DMS79 treated with DMSO at 0.1 percent for 48 hours (cell line): ENCODE results near the gene TCTN1.
"Not testable (repeated sequence)": the region's sequence is repeated elsewhere in the genome, so short reads cannot be mapped to it uniquely, and the experiment has no call there.

Experiments
- DNase-seq: peaks from one replicate; lab custom pipeline; 2025; lab: John Stamatoyannopoulos, UW

TCTN1 gene

DNA sequence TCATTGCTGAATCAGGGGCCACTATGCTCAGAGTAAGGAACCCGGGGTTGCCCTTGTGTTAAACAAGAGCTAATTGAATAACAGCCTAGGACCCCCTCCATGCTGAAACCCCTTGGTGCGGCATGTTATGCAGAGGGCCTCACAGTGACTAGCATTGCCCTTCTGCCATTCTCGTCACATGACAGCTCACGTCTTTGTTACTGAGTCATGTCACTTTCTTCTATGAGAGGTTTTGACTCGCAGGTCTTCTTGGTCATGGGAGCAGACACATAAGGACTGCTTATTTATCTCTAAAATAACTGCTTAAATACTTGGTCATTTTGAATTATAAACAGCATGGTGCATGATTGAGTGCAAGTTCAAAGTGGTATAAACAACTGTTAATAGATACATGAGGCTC is 24.9 kb downstream of the TCTN1 start:
- no peak for DNase-seq

- DNase-seq = no peak
Measured at GRCh38 chr12:110639336-110640141, 25.6 kb downstream of the TCTN1 start.

GRCh38 chr12:110640275-110641025 is 26.5 kb downstream of the TCTN1 start:
- DNase-seq = no peak

DNA sequence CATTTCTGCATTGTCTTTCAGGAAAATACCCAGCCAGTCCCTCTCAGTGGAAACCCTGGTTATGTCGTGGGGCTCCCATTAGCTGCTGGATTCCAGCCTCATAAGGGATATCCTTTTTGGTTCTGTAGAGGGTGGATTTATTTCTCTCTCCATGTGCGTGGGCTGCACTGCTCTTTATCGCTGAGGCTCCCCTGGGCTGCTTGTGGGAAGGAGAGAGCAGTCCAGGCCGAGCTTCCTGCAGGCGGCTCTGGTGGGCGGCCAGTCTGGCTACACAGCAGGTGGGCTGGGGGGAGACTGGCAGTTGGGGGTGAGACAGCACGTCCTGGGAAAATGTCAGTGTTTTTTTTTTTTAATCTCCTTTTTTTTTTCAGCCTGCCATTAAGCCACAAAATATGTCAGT is 27.6 kb downstream of the TCTN1 start:
- no peak for DNase-seq

GRCh38 chr12:110647631-110648040 is 33.7 kb downstream of the TCTN1 start:
- no peak for DNase-seq

DNA sequence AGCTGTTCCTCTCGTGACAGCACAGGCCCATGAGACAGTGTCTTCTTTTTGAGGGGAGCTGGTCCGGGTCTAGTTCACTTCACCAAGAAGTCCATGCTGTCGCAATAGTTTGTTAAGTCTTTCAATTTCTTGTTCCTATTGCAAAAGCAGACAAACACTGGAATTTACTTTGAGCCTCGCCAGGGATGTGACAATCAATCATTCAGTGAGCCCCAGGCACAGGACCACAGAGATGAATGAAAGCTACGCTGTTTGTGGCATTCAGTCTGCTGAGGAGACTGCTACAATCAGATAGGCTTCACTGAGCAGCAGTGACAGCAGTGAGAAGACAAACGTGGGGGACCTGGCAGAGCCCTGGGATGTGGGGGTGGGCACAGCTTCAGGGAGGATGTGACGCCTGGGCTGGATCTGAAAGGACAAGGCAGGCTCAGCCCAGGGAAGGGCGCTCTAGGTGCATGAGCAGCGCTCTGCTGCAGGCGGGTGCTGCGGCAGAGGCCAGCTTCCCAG is 35.5 kb downstream of the TCTN1 start:
- DNase-seq = no peak

DNA sequence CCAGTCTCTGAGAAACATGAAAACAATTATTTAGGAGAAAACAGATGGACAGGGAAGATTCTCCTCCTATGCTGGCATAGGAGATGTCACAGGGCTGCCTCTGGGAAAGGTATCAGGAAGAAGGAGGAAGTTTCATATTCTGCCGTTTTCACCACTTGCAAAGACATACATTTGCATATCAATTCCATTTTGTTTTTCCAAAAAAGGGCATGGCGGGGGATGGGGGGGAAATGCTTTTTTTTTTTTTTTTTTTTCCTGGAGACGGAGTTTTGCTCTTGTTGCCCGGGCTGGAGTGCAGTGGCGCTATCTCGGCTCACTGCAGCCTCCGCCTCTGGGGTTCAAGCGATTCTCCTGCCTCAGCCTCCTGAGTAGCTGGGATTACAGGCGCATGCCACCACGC is 40.3 kb downstream of the TCTN1 start:
- DNase-seq = not testable (repeated sequence)

- DNase-seq = no peak
Measured at GRCh38 chr12:110656071-110656655, 42.2 kb downstream of the TCTN1 start.

DNA sequence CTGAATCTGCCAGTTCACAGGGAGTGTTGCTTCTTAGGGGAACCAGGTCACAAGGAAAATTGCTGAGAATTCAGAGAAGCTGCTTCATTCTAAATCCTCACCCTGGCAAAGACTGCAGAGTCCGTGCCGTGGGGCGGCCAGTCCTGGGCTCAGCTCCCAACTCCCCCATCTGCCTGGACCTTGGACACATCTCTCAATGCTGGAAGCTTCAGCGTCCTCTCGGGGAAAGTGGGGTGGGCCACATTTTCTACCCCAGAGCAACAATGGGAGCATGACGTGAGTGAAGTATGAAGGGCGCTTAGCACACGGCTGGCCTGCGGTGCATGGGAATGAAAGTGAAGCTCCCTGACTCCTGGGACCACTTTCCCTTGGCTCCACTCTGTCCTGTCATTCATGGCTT is 43.8 kb downstream of the TCTN1 start:
- no peak for DNase-seq

GRCh38 chr12:110658242-110658641 is 44.3 kb downstream of the TCTN1 start:
- no peak for DNase-seq

DNA sequence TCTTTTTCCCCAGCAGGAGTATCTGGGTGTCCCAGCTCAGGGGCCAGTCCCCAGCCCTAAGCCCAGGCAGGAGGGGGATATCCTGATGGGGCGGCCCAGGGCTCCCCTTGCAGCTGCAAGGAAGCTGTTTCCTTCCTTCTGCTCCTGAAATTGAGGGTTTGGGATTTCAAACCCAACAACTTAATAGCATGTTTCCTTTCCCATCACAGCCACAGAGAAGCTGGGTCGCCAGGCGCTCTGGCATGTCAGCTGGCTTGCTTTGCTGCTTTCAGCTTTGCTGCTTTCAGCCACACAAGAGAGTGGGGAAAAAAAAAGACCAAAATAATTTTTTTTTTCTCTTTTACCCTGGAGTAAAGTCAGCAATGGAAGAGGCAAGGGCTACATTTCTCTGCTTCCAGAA is 44.9 kb downstream of the TCTN1 start:
- DNase-seq = no peak

- DNase-seq = no peak
Measured at GRCh38 chr12:110661337-110661972, 47.5 kb downstream of the TCTN1 start.

DNA sequence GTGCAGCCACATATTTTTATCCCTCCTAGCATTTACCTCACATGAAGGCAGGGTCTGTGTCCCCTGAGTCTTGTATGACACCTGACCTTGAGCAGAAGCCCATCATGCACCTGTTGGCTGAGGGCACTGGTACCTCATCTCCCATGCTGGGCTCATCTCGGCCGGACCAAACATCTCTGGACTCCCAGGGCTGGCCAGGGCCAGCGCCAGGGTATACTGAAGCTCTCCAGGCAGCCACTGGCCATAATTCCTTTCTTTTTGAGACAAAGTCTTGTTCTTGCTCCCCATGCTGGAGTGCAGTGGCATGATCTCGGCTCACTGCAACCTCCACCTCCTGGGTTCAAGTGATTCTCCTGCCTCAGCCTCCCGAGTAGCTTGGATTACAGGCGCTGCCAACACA is 53.0 kb downstream of the TCTN1 start:
- DNase-seq = no peak

DNA sequence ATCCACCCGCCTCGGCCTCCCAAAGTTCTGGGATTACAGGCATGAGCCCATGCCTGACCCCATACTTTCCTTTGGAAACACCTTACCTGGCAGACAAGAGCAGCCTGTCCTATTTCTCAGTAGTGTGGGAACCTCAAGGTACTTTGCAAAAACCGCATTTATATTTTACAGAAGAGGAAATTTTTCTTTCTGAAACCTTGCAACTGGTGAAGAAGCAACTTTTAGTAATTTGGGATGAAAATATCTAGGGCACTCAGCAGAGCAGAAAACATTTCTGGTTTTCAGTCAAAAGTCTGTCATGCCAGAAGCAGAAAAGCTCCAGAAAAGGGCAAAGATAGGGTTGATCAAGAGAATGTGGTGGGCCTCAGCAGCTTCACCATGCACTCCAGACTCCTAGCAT is 53.7 kb downstream of the TCTN1 start:
- no peak for DNase-seq

- DNase-seq = no peak
Measured at GRCh38 chr12:110668480-110669192, 54.7 kb downstream of the TCTN1 start.

DNA sequence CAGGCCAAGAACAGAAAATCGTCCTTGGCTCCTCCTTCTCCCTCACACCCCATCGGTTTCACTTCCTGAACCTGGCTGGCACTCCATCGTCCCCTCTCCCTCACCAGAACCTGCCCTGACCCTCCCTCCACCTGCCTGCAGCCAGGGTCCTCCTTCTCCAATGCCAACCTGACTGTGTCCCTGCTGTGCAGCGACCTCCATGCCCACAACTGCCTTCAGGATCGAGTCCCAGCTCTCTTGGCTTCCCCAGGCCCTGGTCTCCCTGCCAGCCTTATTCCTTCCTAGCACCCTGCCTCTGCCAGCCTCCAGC is 55.2 kb downstream of the TCTN1 start:
- DNase-seq = no peak

GRCh38 chr12:110670161-110670701 is 56.3 kb downstream of the TCTN1 start:
- no peak for DNase-seq

- no peak for DNase-seq
Measured at GRCh38 chr12:110676171-110676570, 62.2 kb downstream of the TCTN1 start.

DNA sequence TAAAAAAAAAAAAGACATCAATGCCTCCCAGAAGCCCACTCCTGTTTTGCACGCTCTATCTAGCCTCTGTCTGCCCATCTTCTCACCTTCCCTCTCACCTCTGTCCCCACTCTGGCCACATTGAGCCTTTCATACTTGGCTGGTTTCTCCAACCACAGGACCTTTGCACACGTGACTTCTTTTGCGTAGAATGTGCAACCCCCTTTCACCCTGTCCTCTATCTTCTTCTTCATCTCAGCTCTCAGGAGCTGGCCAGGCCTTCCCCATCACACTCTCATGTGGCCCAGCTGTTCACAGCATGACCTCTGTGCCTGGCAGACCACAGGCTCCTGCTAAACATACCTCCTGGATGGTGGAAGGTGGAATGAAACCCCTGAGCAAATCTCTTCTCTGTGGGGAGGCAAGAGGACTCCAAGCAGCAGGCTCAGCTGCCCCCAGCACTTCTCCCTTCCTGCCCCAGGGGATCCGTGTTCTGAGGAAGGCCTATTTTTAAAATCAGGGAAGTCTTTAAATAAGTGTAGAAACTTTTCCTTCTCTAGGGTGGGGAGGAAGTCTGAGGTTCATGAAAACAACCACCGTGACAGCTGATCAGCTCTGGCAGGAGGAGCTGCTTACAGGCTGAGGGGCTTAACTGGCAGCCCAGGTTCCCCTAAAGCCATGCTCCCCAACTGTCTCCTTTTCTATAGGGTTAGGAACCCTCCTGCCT is 63.4 kb downstream of the TCTN1 start:
- no peak for DNase-seq

GRCh38 chr12:110677982-110678381 is 64.1 kb downstream of the TCTN1 start:
- DNase-seq = no peak

DNA sequence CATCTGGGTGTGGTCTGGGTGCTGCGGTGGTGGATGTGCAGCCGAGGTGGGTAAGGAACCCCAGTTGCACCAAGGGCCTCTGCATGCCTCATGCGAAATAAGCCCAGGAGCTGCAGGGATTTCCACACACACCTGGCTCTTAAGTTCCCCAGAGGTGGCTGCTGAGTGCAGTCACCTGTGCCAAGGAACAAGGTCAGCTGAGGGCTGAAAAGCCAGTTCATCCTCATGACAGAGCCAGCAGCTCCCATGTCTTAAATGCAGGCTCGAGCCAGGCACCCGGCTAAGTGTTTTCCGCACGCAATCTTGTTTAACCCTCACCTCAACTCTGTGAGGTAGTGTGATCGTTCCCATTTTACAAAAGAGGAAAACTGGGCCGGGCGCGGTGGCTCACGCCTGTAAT is 65.3 kb downstream of the TCTN1 start:
- DNase-seq = no peak
